Breast epithelium (tissue), 3 donors: ENCODE results near the gene STMN1.

ENCODE experiments used
- POLR2A ChIP-seq: fragments of 450-650 bp; IDR thresholded peaks from one replicate; pipeline ENCODE4 v1.6.1; 2016; ENCODE audit warnings: antibody characterized with exemption, mild to moderate bottlenecking, moderate library complexity
- POLR2AphosphoS5 ChIP-seq, 3 donors: sonication (generic); formaldehyde crosslinking; IDR thresholded peaks; one replicate each; pipeline ENCODE4 v1.6.1; 2017; ENCODE audit warnings: antibody characterized with exemption in 3 of 3
- TF ChIP-seq, protein P1 (sequence below), 3 donors: fragments of 450-650 bp; IDR thresholded peaks; one replicate each; pipeline ENCODE4 v1.5.1; 2016 to 2017; ENCODE audit warnings: antibody characterized with exemption in 3 of 3, mild to moderate bottlenecking in 3 of 3, moderate library complexity in 3 of 3

DNA sequence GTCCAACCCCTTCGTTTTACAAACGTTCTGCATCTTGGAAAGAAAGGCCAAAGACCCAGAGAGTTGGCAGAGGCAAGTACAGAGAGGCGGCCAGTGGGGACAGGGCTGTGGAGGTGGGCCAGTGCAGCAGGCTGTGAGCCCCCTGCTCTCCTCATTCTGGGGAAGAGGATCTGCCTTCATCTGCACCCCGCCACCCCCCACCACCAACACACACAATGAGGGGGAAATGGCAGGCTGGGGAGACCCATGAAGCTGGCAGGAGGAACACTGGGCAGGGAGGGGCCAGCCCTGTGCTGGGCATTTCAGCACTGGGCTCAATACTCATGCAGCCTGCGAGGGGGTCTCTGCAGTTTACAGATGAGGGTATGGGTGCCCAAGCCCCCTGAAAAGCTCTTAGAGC, 14.6 kb downstream of the STMN1 start:
- TF ChIP-seq POLR2A (no peak), POLR2AphosphoS5 (IDR thresholded peaks at IDR 0.05) (no peak)
- TF ChIP-seq, protein P1, sequence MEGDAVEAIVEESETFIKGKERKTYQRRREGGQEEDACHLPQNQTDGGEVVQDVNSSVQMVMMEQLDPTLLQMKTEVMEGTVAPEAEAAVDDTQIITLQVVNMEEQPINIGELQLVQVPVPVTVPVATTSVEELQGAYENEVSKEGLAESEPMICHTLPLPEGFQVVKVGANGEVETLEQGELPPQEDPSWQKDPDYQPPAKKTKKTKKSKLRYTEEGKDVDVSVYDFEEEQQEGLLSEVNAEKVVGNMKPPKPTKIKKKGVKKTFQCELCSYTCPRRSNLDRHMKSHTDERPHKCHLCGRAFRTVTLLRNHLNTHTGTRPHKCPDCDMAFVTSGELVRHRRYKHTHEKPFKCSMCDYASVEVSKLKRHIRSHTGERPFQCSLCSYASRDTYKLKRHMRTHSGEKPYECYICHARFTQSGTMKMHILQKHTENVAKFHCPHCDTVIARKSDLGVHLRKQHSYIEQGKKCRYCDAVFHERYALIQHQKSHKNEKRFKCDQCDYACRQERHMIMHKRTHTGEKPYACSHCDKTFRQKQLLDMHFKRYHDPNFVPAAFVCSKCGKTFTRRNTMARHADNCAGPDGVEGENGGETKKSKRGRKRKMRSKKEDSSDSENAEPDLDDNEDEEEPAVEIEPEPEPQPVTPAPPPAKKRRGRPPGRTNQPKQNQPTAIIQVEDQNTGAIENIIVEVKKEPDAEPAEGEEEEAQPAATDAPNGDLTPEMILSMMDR (IDR thresholded peaks at IDR 0.05), result no peak
